ENCODE data around the gene RPS24. TPM values are rescaled to one million over a fixed set of nuclear protein-coding genes. Genes with fewer than 3 reads are reported as not detected.

The RPS24 gene
- total and polyA plus RNA-seq, 2 of the 13 experiments (the other 11 are each of a cell fraction or from before 2014, with no cell fraction given) = 2,690 to 3,319 TPM

DNA sequence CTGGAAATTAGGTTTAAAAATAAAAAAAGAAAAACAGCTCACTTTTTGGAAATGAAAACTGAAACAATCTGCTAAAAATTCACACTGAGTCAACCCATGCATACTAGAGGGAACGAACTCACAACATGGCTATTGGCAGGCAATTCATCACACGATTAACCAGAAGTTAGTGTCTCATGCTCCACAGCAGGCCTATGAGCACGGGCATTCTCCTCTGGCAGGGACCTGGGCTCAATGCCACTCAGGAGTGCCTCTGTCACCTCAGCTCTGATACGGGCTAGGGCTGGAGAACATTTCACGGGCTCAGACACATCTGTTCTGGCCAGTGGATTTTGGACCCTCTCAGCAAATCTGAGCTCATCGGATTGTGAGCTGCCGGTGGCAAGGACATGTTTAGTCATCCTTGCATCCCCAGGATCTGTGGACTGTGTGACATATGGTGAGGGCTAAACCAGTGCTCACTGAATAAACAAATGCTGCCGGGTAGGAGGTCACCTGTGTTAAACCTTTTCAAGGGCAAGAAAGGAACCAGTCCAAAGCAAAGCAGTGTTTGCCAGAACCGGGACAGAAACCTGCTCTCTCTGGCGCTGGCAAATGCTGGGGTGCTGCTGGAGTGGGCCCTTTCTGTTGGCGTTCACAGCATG, 44.5 kb upstream of the RPS24 start (continued):
- TF ChIP-seq NAIF1 (CRISPR knock-in tag; IDR thresholded peaks at IDR 0.05; ENCODE audit: borderline replicate concordance) (no peak), MIER2 (CRISPR knock-in tag; IDR thresholded peaks at IDR 0.05) (no peak), ZMYM4 (CRISPR knock-in tag; IDR thresholded peaks at IDR 0.05) (peak; percentile 72), MZF1 (CRISPR knock-in tag; IDR thresholded peaks at IDR 0.05; ENCODE audit: borderline replicate concordance) (no peak), NFKBIZ (CRISPR knock-in tag; IDR thresholded peaks at IDR 0.05) (0 out of 2 replicates have a peak, but pooled peaks have one; percentile 48), ZNF263 (CRISPR knock-in tag; IDR thresholded peaks at IDR 0.05) (peak; percentile 76; the same call in 1 of the 2 replicates), TEAD2 (CRISPR knock-in tag; IDR thresholded peaks at IDR 0.05) (no peak), HMG20A (CRISPR knock-in tag; IDR thresholded peaks at IDR 0.05; ENCODE audit: borderline replicate concordance) (peak; percentile 77; the same call in 1 of the 2 replicates), TOE1 (CRISPR knock-in tag; IDR thresholded peaks at IDR 0.05) (no peak), ZKSCAN1 (IDR thresholded peaks at IDR 0.05; ENCODE audit: low read length) (no peak), ZNF709 (CRISPR knock-in tag; IDR thresholded peaks at IDR 0.05) (no peak), ZNF747 (CRISPR knock-in tag; IDR thresholded peaks at IDR 0.05; ENCODE audit: borderline replicate concordance) (no peak), ASH2L (IDR thresholded peaks at IDR 0.05; ENCODE audit: insufficient read length, low read depth, low read length) (peak; percentile 45), ZMYM3 (CRISPR knock-in tag; IDR thresholded peaks at IDR 0.05) (peak; percentile 57; the same call in 1 of the 2 replicates), PPARG (CRISPR knock-in tag; conservative IDR thresholded peaks at IDR 0.05) (peak; percentile 89), ZNF432 (CRISPR knock-in tag; IDR thresholded peaks at IDR 0.05; ENCODE audit: borderline replicate concordance) (no peak), FOXA3 (CRISPR knock-in tag; IDR thresholded peaks at IDR 0.05) (peak; percentile 85), KAT8 (CRISPR knock-in tag; IDR thresholded peaks at IDR 0.05) (peak; percentile 58)
- TF ChIP-seq, protein P1, sequence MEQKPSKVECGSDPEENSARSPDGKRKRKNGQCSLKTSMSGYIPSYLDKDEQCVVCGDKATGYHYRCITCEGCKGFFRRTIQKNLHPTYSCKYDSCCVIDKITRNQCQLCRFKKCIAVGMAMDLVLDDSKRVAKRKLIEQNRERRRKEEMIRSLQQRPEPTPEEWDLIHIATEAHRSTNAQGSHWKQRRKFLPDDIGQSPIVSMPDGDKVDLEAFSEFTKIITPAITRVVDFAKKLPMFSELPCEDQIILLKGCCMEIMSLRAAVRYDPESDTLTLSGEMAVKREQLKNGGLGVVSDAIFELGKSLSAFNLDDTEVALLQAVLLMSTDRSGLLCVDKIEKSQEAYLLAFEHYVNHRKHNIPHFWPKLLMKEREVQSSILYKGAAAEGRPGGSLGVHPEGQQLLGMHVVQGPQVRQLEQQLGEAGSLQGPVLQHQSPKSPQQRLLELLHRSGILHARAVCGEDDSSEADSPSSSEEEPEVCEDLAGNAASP (CRISPR knock-in tag; IDR thresholded peaks at IDR 0.05; ENCODE audit: borderline replicate concordance) = peak; percentile 51; the same call in 1 of the 2 replicates
- TF ChIP-seq, protein P2, sequence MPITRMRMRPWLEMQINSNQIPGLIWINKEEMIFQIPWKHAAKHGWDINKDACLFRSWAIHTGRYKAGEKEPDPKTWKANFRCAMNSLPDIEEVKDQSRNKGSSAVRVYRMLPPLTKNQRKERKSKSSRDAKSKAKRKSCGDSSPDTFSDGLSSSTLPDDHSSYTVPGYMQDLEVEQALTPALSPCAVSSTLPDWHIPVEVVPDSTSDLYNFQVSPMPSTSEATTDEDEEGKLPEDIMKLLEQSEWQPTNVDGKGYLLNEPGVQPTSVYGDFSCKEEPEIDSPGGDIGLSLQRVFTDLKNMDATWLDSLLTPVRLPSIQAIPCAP (CRISPR knock-in tag; IDR thresholded peaks at IDR 0.05; ENCODE audit: low read depth) = no peak
- TF ChIP-seq, protein P3, sequence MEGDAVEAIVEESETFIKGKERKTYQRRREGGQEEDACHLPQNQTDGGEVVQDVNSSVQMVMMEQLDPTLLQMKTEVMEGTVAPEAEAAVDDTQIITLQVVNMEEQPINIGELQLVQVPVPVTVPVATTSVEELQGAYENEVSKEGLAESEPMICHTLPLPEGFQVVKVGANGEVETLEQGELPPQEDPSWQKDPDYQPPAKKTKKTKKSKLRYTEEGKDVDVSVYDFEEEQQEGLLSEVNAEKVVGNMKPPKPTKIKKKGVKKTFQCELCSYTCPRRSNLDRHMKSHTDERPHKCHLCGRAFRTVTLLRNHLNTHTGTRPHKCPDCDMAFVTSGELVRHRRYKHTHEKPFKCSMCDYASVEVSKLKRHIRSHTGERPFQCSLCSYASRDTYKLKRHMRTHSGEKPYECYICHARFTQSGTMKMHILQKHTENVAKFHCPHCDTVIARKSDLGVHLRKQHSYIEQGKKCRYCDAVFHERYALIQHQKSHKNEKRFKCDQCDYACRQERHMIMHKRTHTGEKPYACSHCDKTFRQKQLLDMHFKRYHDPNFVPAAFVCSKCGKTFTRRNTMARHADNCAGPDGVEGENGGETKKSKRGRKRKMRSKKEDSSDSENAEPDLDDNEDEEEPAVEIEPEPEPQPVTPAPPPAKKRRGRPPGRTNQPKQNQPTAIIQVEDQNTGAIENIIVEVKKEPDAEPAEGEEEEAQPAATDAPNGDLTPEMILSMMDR (CRISPR knock-in tag; IDR thresholded peaks at IDR 0.05) = 0 out of 2 replicates have a peak, but pooled peaks have one; percentile 12
- TF ChIP-seq, protein P4, sequence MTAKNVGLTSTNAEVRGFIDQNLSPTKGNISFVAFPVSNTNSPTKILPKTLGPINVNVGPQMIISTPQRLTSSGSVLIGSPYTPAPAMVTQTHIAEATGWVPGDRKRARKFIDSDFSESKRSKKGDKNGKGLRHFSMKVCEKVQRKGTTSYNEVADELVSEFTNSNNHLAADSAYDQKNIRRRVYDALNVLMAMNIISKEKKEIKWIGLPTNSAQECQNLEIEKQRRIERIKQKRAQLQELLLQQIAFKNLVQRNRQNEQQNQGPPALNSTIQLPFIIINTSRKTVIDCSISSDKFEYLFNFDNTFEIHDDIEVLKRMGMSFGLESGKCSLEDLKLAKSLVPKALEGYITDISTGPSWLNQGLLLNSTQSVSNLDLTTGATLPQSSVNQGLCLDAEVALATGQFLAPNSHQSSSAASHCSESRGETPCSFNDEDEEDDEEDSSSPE (CRISPR knock-in tag; IDR thresholded peaks at IDR 0.05) = no peak
- TF ChIP-seq, protein P5, sequence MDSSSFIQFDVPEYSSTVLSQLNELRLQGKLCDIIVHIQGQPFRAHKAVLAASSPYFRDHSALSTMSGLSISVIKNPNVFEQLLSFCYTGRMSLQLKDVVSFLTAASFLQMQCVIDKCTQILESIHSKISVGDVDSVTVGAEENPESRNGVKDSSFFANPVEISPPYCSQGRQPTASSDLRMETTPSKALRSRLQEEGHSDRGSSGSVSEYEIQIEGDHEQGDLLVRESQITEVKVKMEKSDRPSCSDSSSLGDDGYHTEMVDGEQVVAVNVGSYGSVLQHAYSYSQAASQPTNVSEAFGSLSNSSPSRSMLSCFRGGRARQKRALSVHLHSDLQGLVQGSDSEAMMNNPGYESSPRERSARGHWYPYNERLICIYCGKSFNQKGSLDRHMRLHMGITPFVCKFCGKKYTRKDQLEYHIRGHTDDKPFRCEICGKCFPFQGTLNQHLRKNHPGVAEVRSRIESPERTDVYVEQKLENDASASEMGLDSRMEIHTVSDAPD (CRISPR knock-in tag; IDR thresholded peaks at IDR 0.05) = peak; percentile 78; the same call in 1 of the 2 replicates
- TF ChIP-seq, protein P6, sequence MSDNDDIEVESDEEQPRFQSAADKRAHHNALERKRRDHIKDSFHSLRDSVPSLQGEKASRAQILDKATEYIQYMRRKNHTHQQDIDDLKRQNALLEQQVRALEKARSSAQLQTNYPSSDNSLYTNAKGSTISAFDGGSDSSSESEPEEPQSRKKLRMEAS (IDR thresholded peaks at IDR 0.05) = peak; percentile 36; the same call in 1 of the 2 replicates

Measured in HepG2 (cell line).